H1 (cell line): ENCODE data around the gene ALPG. TPM values are rescaled to one million over a fixed set of nuclear protein-coding genes. Genes with fewer than 3 reads are reported as not detected.

Source experiments
- CTCF ChIA-PET: fragments of 300-600 bp; sonication (Branson Sonifier 250); formaldehyde crosslinking; loops from one replicate; lab custom pipeline; 2021; ENCODE audit not compliant: partially characterized antibody; lab: Charles Lee
- POLR2A ChIA-PET: fragments of 300-600 bp; sonication (Branson Sonifier 250); formaldehyde crosslinking; loops from one replicate; lab custom pipeline; 2021; ENCODE audit warnings: inconsistent platforms; ENCODE audit not compliant: partially characterized antibody; lab: Charles Lee
- DNase-seq, 2 experiments: peaks; one replicate each; pipeline versions ENCODE4 v3.0.0 to v3.0.0-alpha.2; 2010 to 2022; ENCODE audit warnings: low spot score in 2 of 2, low read depth in 1 of 2, mixed read lengths in 1 of 2
- FAIRE-seq: peaks from 2 replicates; lab custom pipeline; 2011; peaks lifted over from hg19 to GRCh38; lab: Jason Lieb, UNC
- H2AFZ ChIP-seq: 2 replicates; pipeline ENCODE4 v1.8.1; 2012; ENCODE audit warnings: low read length, inconsistent platforms
- H2AK5ac ChIP-seq: 2 replicates; pipeline ENCODE4 v1.6.1; 2013; ENCODE audit warnings: low read depth, low read length
- H2BK120ac ChIP-seq: replicated peaks from 2 replicates; pipeline ENCODE3; 2013; ENCODE audit warnings: low read depth, low read length, inconsistent platforms
- H2BK12ac ChIP-seq: 2 replicates; pipeline ENCODE4 v1.6.1; 2013; ENCODE audit warnings: low read depth, low read length
- H2BK15ac ChIP-seq: 2 replicates; pipeline ENCODE4 v1.6.1; 2013; ENCODE audit warnings: low read length
- H2BK20ac ChIP-seq: 2 replicates; pipeline ENCODE4 v1.6.1; 2013; ENCODE audit warnings: low read length
- H2BK5ac ChIP-seq: 2 replicates; pipeline ENCODE4 v1.6.1; 2013; ENCODE audit warnings: low read depth, low read length
- H3K14ac ChIP-seq: 2 replicates; pipeline ENCODE4 v1.6.1; 2013; ENCODE audit warnings: inconsistent platforms; ENCODE audit not compliant: insufficient read length
- H3K18ac ChIP-seq: 2 replicates; pipeline ENCODE4 v1.6.1; 2013; ENCODE audit warnings: low read length; ENCODE audit errors: extremely low read depth
- H3K23ac ChIP-seq: 2 replicates; pipeline ENCODE4 v1.6.1; 2013; ENCODE audit warnings: inconsistent platforms; ENCODE audit not compliant: insufficient read length
- H3K23me2 ChIP-seq: 2 replicates; pipeline ENCODE4 v1.6.1; 2013; ENCODE audit warnings: low read depth, low read length
- H3K27ac ChIP-seq: 2 replicates; pipeline ENCODE4 v1.6.1; 2011; ENCODE audit warnings: low read depth, low read length, inconsistent platforms
- H3K27me3 ChIP-seq, 4 experiments: replicated peaks in 1 of 4; 1 replicate in 1 of 4; 2 replicates in 3 of 4; pipeline versions ENCODE4 v1.6.1 to v1.8.1; 2011 to 2013; ENCODE audit warnings: low read length in 3 of 4, mild to moderate bottlenecking in 3 of 4, inconsistent platforms in 2 of 4, mixed read lengths in 2 of 4, moderate library complexity in 1 of 4; ENCODE audit not compliant: control insufficient read depth in 3 of 4, insufficient read depth in 3 of 4; ENCODE audit errors: extremely low read depth in 1 of 4
- H3K36me3 ChIP-seq, 4 experiments: 2 replicates each; pipeline versions ENCODE4 v1.6.1 to v1.8.1; 2011 to 2013; ENCODE audit warnings: mild to moderate bottlenecking in 4 of 4, low read length in 3 of 4, moderate library complexity in 2 of 4, control low read depth in 1 of 4, inconsistent platforms in 1 of 4; ENCODE audit not compliant: insufficient read depth in 4 of 4, control insufficient read depth in 2 of 4
- H3K4ac ChIP-seq: replicated peaks from 2 replicates; pipeline ENCODE3; 2013; ENCODE audit warnings: low read length, low read depth, mixed read lengths, inconsistent platforms; ENCODE audit not compliant: insufficient read length
- H3K4me1 ChIP-seq, 4 experiments: replicated peaks in 1 of 4; 1 replicate in 1 of 4; 2 replicates in 3 of 4; pipeline versions ENCODE4 v1.6.1 to v1.8.1; 2011 to 2013; ENCODE audit warnings: low read length in 3 of 4, inconsistent platforms in 2 of 4, mixed read lengths in 1 of 4; ENCODE audit not compliant: insufficient read depth in 4 of 4, control insufficient read depth in 3 of 4
- H3K4me2 ChIP-seq, 2 experiments: 2 replicates each; pipeline versions ENCODE4 v1.6.1 to v1.8.1; 2011 to 2013; ENCODE audit warnings: low read depth in 2 of 2, low read length in 2 of 2, control low read depth in 1 of 2, inconsistent platforms in 1 of 2, mild to moderate bottlenecking in 1 of 2; ENCODE audit not compliant: insufficient read depth in 1 of 2
- H3K4me3 ChIP-seq, 4 experiments: fragments of 200-600, 300-600 bp in 1 of 4; sonication (generic), shearing (Covaris generic), sonication (Bioruptor Twin) in 1 of 4; 2 replicates each; pipeline versions ENCODE4 v1.5.1 to v1.8.1; 2011 to 2016; ENCODE audit warnings: low read length in 4 of 4, low read depth in 3 of 4, control low read depth in 2 of 4, inconsistent platforms in 2 of 4, mild to moderate bottlenecking in 2 of 4, mixed read lengths in 1 of 4, moderate library complexity in 1 of 4; ENCODE audit not compliant: insufficient read depth in 2 of 4; ENCODE audit errors: extremely low read depth in 1 of 4
- H3K56ac ChIP-seq: replicated peaks from 2 replicates; pipeline ENCODE3; 2013; ENCODE audit warnings: low read depth, mild to moderate bottlenecking, mixed read lengths, low read length, inconsistent platforms; ENCODE audit not compliant: insufficient read length
- H3K79me1 ChIP-seq: 2 replicates; pipeline ENCODE4 v1.6.1; 2013; ENCODE audit warnings: low read depth, low read length, control low read depth
- H3K79me2 ChIP-seq, 2 experiments: 2 replicates each; pipeline versions ENCODE4 v1.6.1 to v1.8.1; 2012 to 2013; ENCODE audit warnings: low read length in 2 of 2, mild to moderate bottlenecking in 2 of 2, inconsistent platforms in 1 of 2; ENCODE audit not compliant: insufficient read depth in 2 of 2, control insufficient read depth in 1 of 2
- H3K9ac ChIP-seq, 4 experiments: replicated peaks in 1 of 4; 1 replicate in 1 of 4; 2 replicates in 3 of 4; pipeline versions ENCODE4 v1.6.1 to v1.8.1; 2011 to 2013; ENCODE audit warnings: low read depth in 3 of 4, low read length in 3 of 4, control low read depth in 2 of 4, mild to moderate bottlenecking in 2 of 4, moderate library complexity in 2 of 4, inconsistent platforms in 1 of 4; ENCODE audit errors: extremely low read depth in 1 of 4
- H3K9me3 ChIP-seq, 2 experiments: 2 replicates each; pipeline versions ENCODE4 v1.6.1 to v1.8.1; 2012 to 2013; ENCODE audit warnings: mild to moderate bottlenecking in 2 of 2, moderate library complexity in 2 of 2, control low read depth in 1 of 2, inconsistent platforms in 1 of 2, low read depth in 1 of 2, low read length in 1 of 2, mixed read lengths in 1 of 2; ENCODE audit not compliant: insufficient read depth in 2 of 2
- H4K20me1 ChIP-seq, 2 experiments: replicated peaks in 1 of 2; 2 replicates each; pipeline versions ENCODE3 to v1.8.1; 2011 to 2013; ENCODE audit warnings: inconsistent platforms in 2 of 2, low read length in 2 of 2, mild to moderate bottlenecking in 1 of 2; ENCODE audit not compliant: insufficient read depth in 2 of 2, control insufficient read depth in 1 of 2
- H4K5ac ChIP-seq: 2 replicates; pipeline ENCODE4 v1.6.1; 2013; ENCODE audit warnings: low read length, low read depth, mixed read lengths, inconsistent platforms; ENCODE audit not compliant: insufficient read length
- H4K8ac ChIP-seq: 2 replicates; pipeline ENCODE4 v1.8.0; 2013; ENCODE audit warnings: mild to moderate bottlenecking, moderate library complexity, low read length, inconsistent platforms; ENCODE audit not compliant: insufficient read depth; ENCODE audit errors: extremely low read depth
- H4K91ac ChIP-seq: replicated peaks from 2 replicates; pipeline ENCODE3; 2013; ENCODE audit warnings: low read length, mixed read lengths, inconsistent platforms; ENCODE audit not compliant: insufficient read length
- BACH1 ChIP-seq: IDR thresholded peaks from 2 replicates; pipeline ENCODE4 v1.6.1; 2012; ENCODE audit warnings: low read length, improper control_type of control experiment
- FOSL1 ChIP-seq: IDR thresholded peaks from 2 replicates; pipeline ENCODE4 v1.6.1; 2011; ENCODE audit warnings: mild to moderate bottlenecking, low read depth, low read length, moderate library complexity; ENCODE audit not compliant: insufficient read depth
- HDAC6 ChIP-seq: IDR thresholded peaks from one replicate; pipeline ENCODE4 v1.7.1; 2012; ENCODE audit warnings: low read depth, mild to moderate bottlenecking, inconsistent platforms, low read length, moderate library complexity
- POLR2A ChIP-seq, 2 experiments: IDR thresholded peaks; 1 replicate in 1 of 2; 2 replicates in 1 of 2; pipeline ENCODE4 v1.6.1; 2011; ENCODE audit warnings: low read depth in 2 of 2, low read length in 2 of 2, mild to moderate bottlenecking in 2 of 2; ENCODE audit errors: control extremely low read depth in 1 of 2
- SP2 ChIP-seq: IDR thresholded peaks from 2 replicates; pipeline ENCODE4 v1.6.1; 2012; ENCODE audit warnings: mild to moderate bottlenecking, low read length, inconsistent platforms
- WGBS, 2 experiments: shearing (Covaris generic) in 1 of 2; methylation state at CpG; one replicate each; pipeline versions ENCODE4 v1.1.6 to v1.1.7; 2013 to 2015; ENCODE audit warnings: low lambda C conversion rate in 2 of 2, mixed read lengths in 2 of 2, inconsistent platforms in 1 of 2, low coverage in 1 of 2, missing lambda C conversion rate in 1 of 2; ENCODE audit not compliant: insufficient replicate concordance in 2 of 2, insufficient coverage in 1 of 2, insufficient read length in 1 of 2; ENCODE audit errors: extremely low coverage in 1 of 2, missing lambda C conversion rate in 1 of 2; 5-methylcytosine and 5-hydroxymethylcytosine counted together
- polyA plus RNA-seq, 7 experiments: library from polyadenylated mRNA; depleted of rRNA in 3 of 7; stranded (reverse) in 5 of 7; unstranded in 2 of 7; fragments of >200 nt in 5 of 7; fragments of 200-250 nt in 2 of 7; gene quantifications; 1 replicate in 5 of 7; 2 replicates in 1 of 7; 4 replicates in 1 of 7; pipeline versions ENCODE4 v1.2.1 to v1.2.3, GENCODE V29; 2011 to 2013; ENCODE audit warnings: missing spikeins in 2 of 7, mixed read lengths in 2 of 7
- total RNA-seq: library from RNA; stranded (reverse); fragmentation: NEBNext Ultra II Directional; extraction: Animal tissue kit (Norgen Biotek cat#: 25700); gene quantifications from 2 replicates; pipeline ENCODE4 v1.2.1, GENCODE V29; 2021

The ALPG gene
- total and polyA plus RNA-seq, 2 of the 8 experiments (the other 6 are each of a cell fraction or from before 2014, with no cell fraction given), result 0.56 to 2.1 TPM

DNA sequence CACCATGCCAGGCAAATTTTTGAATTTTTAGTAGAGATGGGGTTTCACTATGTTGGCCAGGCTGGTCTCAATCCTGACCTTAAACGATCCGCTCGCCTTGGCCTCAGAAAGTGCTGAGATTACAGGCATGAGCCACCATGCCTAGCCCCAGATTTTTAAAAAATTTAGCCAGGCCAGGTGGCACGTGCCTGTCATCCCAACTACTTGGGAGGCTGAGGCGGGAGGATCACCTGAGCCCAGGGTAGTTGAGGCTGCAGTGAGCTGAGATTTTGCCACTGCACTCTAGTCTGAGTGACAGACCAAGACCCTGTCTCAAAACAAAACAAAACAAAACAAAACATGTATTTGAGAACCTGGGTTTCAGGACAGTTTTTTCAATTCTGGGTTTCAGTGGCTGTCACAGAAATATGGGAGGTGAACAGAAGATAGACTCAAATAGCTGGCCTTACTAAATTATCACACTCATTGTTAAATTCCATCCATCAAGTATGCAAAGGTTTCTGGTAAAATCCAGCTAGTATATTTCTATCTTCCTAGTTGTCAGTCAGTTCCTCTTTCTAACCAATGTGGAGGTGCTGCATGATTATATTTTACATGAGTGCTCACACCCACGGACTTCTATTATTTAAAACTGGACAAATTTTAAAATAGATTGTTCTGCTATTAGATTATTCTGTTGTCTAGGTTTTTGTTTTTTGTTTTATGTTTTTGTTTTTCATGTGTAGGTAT lies 5.4 kb downstream of the ALPG start:
- Histone ChIP-seq H3K23me2 (no peaks in the 10 kb centered on the region), H4K91ac (no peak overlapping the region), H3K56ac (no peak overlapping the region), H3K27ac (no peak overlapping the region), H2BK15ac (no peak overlapping the region), H3K4me3 (no peak overlapping the region), H2BK120ac (no peak overlapping the region), H3K4me2 (no peak overlapping the region), H4K20me1 (peaks cover 3% of the 10 kb centered on the region in 2 experiments), H3K14ac (no peak overlapping the region), H3K9me3 (no peaks in the 10 kb centered on the region), H3K4me1 (no peaks in the 10 kb centered on the region), H2AFZ (no peak overlapping the region), H3K4ac (no peak overlapping the region), H3K36me3 (peaks cover 6 to 34% (median 25%) of the 10 kb centered on the region in 4 experiments), H3K18ac (no peak overlapping the region), H2AK5ac (no peak overlapping the region), H3K79me2 (peaks cover 0 to 3% of the 10 kb centered on the region in 2 experiments; a peak in 1 of 4 replicates), H4K8ac (no peak overlapping the region; the same call in 1 of the 2 replicates), H3K27me3 (no peaks in the 10 kb centered on the region; a peak in 2 of 7 replicates), H3K9ac (no peak overlapping the region), H2BK5ac (no peak overlapping the region), H3K23ac (no peak overlapping the region), H2BK12ac (no peak overlapping the region), H3K79me1 (no peaks in the 10 kb centered on the region), H4K5ac (no peak overlapping the region)
- no peak for FAIRE-seq
- 92% methylated on average over 6 of the region's 6 CpGs; no CpG with 5 or more reads in 1 of the 2 experiments for WGBS, 2 experiments
- ChIA-PET POLR2A (interaction anchor here (0.8 to 8.5 kb wide), 11 partner anchors 8 to 37 kb away, joined by 3 to 70 read pairs (median 4); no protein-coding TSS in a partner anchor), CTCF (interaction anchor here (0.8 to 3.6 kb wide), 9 partner anchors 9 to 104 kb away, joined by 3 to 16 read pairs (median 4); no protein-coding TSS in a partner anchor)
- DNase-seq, result no peak
- TF ChIP-seq POLR2A (IDR thresholded peaks at IDR 0.05; ENCODE audit: control extremely low read depth in 1 of 2, low read depth in 2 of 2, low read length in 2 of 2), result peak in 1 of 2 experiments; percentile 63; a peak in 2 of 3 replicates
- TF ChIP-seq BACH1, result no peak
- no peak for TF ChIP-seq HDAC6
- no peak for TF ChIP-seq SP2
- TF ChIP-seq FOSL1, result no peak
- TF ChIP-seq, all 59 proteins: peak for 1
- no peak overlapping the region for H2BK20ac ChIP-seq
